GM19043 (cell line): ENCODE data around the gene CHN2.
"Not testable (repeated sequence)": the region's sequence is repeated elsewhere in the genome, so short reads cannot be mapped to it uniquely, and the experiment has no call there.

Experiments used
- ATAC-seq: cut with Tn5 transposase; IDR thresholded peaks from one replicate; pipeline ENCODE4 v1.9.1; 2021; ENCODE audit warnings: low read depth; ENCODE audit not compliant: unreplicated experiment

CHN2 gene

DNA sequence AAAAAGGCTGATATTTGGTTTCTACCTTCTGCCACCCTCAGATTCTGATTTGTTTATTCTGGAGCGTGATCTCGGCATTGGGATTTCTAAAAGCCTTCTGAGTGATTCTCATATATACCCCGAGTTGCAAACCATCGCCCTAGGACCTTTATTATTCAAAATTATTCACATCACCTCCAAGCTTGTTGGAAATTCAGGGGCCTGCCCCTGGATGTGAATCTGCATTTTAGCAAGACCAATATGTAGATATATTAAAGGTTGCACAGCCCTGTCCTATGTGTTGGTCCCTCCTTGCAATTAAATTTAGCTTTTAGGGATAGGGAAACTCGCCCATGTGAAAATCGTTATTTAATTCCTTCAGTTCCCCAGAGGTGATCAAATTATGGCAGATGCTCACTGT is 9.0 kb upstream of the CHN2 start:
- no peak for ATAC-seq

DNA sequence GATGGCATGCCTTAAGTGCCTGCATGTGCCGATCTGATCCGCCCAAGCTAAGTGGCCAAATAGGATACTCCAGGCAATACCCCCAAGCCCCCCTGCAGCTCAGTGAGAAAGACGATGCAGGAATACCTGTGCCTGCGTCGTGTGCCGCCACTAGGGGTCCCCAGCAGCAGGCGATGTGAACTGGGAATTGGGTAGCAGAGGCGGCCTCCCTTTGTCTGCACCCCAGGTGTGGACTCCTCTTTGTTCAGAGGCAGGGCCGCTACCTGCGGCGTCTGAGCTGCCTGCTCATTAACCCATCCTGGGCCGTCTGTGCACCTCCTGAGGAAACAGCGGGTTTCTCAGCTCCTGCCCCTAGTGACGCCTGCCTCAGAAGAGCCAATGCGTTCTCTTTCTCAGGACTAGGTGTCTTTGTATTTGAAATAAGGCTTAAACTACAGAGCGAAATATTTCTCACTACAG is 4.8 kb upstream of the CHN2 start:
- ATAC-seq = no peak

DNA sequence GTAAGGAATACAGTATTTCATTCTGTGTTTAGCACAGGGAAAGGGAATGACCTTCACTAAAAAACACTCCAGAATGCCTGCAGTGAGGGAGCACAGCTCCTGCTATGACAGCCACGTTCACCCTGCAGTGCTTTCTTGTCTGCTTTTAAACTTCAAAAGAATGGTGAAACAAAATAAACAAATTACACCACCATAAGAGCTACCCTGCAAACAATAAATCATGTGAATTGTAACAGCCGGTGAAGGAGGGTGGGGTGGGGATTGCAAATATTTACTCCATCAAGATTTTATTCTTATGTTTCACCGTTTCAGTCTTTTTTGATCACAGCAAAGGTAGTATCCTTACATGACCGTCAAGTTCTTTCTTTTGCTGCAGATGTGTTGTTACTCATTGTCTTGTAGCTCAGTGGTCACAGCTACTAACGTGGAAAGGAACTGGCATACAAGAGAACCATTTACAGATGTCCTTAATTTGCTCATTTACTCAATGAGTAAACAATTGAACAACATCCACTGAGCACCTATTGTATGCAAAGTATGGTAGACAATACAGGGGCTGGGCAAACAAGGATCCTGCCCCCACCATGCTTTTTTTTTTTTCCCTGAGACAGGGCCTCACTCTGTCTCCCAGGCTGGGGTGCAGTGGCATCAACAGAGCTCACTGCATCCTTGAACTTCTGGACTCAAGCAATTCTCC is 4.1 kb upstream of the CHN2 start:
- ATAC-seq = no peak

DNA sequence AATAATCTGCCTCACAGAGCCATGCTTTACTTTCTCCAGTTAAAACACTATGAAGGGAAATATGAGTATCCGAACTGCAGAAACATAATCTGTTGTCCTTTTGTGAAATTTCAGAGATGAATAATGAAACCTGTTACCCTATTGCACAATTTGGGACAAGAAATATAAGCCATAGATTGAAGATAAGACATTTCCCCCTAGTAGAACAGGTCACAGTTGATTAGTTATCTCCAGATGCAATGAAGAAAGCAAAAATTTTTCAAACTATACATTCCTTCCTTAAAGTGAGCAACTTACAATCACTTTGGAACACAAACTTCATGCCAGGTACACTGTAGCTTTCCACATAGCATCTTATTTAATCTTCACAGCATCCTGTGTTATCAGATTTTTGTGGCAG is 2.3 kb upstream of the CHN2 start:
- ATAC-seq = no peak

DNA sequence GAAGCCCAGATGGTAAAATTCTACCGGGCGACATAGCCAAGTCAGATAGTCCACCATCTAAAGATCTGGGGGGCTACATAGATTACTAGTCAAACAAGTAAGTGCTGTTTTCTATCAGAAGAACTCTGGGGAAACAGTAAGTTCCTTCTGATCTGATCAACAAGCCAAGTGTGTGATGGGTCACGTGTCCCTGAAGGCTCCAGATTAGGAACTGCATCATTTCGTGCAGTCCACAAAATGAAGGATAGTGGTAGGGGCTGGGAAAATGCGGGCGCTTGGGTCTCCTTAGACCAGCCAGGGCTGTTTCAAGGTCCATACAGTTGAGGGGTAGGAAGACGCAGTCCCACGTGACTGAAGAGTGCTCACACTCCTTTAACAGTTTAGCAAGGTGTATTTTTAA is 1.8 kb upstream of the CHN2 start:
- no peak for ATAC-seq

DNA sequence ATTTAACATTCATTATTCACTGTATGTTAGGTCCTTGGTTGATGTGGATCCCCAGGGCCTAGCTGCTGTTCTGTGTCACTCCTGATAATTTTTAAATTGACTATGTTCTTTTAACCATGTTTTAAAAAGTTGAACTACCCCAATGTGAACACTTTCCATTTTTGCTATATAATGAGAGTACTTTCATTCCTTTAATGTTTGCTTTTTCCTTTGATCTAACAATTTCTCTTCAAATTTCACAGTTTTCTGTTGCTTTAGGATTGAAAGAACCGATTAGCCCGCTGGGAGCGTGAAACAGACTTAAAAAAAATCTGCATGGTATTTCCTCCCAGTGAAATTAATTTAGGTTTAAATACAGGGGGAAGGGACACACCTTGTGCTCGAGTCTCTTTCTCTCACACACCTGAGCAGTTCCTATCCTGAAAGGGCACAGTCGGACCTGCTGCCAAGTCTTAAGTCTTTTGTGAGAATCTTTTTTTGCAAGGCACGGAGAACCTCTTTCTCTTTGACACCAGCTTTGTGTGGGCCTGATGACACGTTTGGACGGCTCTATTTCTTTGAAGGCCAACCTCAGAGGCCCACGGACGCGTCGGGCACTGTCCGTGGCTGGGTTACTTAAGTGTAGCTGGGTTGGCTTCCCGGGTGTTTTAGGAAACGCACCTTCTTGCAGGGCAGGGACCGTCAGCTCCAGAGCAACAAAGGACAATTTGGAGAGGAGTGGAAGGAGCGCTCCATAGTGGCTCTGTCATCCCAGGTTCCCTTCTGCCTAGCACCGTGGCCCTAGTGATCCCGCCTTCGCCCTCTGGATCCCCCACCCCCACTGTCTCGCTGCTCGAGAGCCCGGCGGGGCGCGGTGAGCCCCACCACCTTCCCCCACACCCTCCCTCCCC is 1.0 kb upstream of the CHN2 start:
- ATAC-seq = no peak

DNA sequence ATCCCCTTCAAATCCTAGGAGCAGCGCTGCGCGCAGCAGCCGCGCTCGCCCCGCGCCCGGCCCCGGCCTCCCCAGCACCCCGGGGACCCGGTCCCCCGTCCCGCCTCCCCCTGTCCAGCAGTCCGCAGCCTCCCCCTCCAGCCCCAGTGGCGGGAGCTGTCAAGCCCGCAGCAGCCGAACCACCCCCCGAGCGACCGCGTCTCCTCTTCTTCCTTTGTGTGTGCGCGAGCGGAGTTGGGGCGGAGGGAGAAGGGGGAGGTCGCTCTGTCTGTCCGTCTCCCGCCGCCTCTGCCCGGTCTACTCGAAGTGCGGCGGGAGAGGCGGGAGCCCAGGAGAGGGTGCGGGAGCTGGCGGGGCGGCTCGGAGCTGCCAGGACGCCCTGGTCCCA is 375 bp upstream of the CHN2 start:
- no peak for ATAC-seq

DNA sequence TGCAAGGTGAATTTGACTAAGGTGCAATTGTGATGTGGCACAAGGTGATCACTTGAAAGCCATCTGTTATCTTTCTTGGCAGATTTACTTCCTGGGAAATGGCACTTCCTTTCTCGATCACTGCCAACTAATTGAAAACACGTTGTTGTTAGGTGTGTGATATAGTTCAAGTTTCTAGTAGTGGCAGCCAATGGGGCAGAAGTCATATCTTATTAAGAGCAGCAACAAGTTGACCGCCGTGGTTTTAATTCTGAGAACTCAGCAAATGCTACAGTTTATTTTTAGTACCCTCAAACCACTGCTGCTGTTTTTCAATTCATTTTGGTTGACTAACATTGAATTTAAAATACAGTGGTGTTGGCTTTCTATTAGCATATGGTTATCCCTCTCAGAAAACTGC is 1.6 kb downstream of the CHN2 start:
- ATAC-seq = no peak

DNA sequence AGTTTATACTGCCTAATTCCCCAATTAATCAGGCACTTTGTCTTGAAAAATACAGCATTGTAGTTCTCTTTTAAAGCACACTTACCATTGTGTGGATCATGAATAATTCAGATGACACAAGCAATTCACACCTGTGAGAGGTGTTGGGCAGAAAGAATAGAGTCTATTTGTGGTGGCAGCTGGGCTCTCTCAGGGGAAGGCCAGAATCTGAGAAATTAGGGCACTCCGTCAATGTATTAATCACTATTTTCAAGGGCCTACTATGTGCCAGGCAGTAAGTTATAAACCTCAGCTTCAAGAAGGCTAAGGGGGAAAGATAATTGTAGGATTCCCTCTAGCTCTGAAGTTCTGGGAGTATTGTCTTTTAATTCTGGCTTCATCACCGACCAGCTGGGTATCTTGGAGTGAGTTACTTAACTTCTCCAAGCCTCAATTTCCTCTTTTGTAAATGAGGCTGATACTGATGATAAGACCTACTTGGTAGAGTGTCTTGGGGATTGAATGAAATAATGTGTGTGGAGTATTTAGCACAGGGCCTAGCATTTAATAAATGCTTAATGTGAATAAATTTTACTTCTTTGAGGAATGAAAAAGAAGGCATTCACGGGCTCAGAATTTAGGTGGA is 2.5 kb downstream of the CHN2 start:
- ATAC-seq = no peak

DNA sequence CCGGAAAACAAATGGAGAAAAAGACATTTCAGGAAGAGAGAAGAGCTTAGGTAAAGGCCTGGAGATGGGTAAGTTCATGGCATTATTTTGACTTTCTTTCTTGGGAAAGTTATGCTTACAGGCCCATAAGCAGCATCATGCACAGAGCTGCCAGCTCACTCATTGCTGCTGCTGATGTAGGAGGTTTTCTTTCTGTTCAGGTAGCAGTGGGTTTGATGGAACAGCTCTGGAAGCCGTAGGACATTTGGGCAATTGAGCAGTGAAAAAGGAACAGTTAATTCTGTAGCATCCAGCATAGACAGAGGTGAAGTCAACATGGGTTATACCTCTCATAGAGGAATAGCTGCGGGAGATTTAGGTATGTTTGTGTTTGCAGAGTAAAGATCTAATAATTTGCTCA is 3.3 kb downstream of the CHN2 start:
- no peak for ATAC-seq

DNA sequence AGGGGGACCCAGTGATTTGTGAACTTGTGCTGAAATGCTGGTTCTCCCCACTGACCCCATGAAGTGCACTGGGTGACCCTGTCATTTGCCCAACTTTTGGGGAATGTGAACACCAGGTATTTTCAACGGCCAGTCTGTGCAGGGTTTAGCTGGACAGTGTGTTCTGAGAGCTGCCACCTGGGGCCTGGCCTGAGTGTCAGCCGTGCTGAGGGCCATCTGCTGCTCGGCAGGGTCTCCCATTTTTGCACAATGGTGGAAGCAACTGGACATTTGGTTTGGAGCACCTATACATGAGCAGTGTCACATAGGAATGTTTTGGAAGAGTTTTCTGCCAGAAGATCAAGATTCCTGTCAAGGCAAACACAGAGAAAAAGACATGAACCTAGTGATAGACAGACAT is 5.2 kb downstream of the CHN2 start:
- ATAC-seq = no peak

DNA sequence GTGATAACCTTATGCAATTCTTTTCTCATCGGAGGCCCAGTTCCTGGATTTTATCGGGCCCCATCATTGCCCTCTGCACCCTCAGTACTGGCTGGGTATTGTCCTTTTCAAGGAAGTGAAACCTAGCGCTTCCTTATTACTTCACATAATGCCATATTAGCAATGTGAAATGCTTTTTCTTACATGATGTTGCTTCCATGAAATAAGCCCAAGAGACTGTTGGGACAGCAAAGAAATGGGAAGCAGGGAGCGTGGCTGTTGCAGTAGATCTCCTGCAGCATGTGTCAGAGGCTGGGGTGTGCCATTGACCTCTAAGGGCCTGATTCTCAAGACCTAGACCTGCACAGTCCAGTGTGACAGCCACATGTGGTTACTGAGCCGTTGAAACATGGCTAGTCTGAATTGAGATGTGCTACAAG is 8.1 kb downstream of the CHN2 start:
- no peak for ATAC-seq

DNA sequence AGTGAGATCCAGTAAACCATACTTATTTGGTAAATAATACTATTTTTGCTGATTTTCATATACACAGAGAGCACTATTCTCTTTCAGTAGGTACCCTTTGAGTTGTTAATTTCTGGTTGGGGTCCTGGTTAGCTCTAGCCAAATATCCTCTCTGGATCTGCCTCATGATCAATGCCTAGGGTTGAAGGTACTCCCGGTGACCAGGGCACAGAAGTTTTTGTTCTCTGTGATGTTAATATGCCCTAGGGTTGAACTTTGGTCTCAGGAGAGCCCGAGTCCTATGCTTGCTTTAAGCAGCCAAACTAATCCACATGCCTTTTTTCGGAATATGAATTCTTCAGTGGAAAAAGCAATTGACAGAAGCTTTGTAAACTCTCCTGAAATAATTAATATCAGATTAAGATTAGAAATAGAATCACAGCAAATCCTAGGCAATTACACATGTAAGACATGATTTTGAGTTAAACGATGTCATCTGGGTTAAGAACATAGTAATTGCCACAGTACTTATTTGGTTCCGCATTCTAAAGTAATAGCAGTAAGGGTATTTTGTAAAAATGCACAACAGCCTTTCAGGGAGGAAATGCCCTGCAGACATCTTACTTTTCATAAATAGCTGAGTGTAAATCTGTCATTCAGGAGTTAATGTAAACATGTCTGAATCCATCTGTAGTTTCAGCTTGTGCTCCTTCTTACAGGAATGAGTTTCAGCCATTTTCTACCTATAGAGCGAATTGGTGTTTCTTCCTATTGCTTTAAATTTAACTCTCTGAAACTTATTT is 10.1 kb downstream of the CHN2 start:
- no peak for ATAC-seq

DNA sequence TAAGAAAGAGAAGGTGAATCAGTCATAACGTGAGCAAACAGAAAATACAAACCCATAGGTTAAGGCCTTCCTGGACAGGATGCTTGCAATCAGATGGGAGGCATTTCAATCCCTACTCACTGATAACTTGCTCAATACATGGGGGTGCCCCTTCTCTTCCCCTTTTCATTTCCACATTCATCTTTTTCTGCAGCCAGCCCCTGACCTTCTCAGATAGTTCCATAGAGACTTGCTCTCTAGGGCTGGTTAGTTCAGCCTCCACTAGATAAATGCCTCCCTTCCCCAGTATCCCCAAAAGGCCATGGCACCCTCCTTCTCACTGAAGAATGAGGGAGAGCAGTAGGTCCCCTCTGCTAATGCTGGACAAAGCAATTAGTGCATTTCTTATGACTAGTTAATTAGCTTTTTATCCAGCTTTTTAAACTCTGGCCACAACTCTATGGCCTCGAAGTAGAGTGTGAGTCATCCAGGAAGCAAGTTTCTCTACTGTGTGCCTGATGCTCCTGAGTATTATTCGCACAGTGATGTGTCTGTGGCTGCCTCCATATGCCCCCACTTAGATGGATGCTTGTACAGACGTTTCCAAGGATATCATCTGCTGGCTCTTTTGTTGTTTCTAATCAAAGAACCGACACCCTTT is 12.7 kb downstream of the CHN2 start:
- ATAC-seq = no peak

DNA sequence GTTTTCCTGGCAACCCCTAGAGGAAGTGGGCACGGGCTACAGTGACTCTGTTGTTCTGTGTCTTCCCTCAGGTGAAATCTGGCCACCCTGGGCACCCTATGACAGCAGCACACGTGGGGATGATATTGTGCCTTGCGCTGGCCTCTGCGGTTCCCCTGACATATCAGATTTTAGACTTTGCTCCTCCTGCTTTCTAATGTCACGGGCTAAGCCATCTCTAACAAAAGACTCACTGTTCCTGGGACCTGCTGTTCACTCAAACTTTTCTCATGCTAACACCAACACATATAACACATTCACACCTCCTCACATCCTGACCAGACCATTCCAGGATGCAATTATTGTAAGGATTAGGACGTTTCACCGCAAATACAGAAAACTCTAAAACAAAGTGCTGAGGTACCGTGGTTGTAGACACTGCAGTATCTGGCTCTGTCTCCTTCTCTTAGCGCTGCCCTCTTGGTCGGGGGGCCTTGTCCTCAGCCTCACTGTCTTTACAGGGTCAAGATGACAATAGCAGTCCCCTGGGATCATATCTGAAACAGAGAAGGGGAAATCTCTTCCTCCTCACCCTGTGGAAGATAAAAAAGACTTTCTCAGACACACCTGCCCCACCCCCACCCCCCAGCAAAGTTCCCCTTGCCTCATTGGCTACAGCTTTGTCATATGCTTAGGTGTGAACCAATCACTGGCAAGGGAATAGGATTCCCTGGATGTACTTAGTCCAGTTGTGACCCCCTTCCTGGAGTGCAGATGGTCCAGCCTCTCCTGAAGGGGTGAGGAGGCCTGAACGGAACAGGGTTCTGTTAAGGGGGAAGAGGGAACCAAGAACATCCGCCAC is 14.1 kb downstream of the CHN2 start:
- no peak for ATAC-seq

DNA sequence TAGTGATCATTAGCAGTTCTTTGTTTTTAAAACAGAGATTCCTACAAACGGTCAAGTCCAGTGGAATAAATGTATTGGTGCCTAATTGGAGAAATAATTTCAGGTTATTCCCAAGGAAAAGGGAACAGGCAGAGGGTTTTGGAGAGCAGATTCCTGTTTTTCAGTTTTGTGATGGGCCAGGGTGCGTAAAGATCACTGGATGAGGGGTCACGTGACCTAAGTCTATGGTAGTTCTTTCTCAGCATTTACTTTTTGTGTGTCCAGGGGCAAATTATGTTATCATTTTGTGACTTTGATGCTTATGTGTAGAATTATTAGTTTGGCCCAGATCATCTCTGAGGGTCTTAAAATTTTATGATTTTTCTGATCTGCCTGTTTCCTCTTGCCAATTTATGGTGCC is 15.2 kb downstream of the CHN2 start:
- no peak for ATAC-seq

DNA sequence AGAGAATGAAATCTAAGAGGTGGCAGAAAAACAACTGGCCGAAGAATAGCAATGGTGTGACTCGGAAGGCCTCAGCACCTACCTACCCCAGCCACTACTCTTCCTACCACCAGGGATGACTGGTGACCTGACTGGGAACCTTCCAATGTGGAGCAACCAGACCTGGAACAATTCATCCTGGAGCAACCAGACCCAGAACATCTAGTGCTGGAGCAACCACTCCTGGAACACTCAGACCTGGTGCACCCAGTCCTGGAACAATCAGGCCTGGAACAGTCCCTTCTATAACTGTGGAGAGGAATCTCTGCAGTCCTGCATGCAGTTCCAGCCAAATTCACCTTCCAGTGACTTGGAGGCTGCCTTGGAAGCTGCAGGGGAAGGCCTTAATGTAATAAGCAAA is 18.2 kb downstream of the CHN2 start:
- not testable (repeated sequence) for ATAC-seq

DNA sequence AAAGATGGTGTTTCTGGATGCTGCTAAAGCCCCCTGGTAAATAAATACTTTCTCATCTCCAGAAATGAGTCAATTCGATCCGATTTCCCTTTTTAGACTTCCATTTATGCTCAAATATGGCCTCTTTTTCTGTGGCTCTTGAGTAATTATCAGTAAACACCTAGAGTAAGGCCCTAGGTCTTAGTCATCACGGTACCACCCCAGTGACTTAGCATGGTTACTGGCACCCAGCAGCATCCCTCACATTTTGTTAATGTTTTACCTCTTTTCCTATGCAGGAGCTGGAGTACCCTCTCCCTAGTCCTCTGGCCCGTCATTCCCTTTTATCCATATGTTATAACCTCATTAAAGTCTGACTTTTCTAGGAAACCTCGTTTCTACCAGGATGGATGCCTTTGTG is 19.5 kb downstream of the CHN2 start:
- no peak for ATAC-seq

DNA sequence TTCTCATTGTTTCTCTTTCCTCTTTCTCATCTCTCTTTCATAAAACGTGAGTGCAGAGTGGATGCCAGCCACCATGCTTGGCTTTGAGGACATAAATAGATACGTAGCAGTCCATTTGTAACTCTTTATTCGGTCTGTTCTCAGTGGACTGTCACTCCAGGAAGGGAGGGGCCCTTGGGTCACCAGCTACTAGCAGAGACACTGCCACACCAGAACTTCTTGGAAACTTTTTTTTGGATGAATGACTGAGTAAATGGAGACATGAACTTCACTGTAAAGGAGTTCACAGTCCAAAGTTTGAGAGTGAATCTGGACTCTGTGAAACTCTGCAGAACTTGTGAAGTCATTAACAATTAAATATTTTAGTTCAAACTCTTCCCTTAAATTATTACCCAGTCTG is 20.2 kb downstream of the CHN2 start:
- no peak for ATAC-seq
